Upper lobe of left lung (tissue), 6 donors: ENCODE measurements around the gene FCHO2. TPM values are rescaled to one million over a fixed set of nuclear protein-coding genes. Genes with fewer than 3 reads are reported as not detected.

Experiments used
- ATAC-seq, 2 donors: fragments of 200-7000 bp; cut with Tn5 transposase; one replicate each; pipeline ENCODE4 v1.9.1; 2022; ENCODE audit warnings: mild to moderate bottlenecking in 2 of 2, moderate library complexity in 2 of 2; ENCODE audit not compliant: low FRiP score in 2 of 2
- DNase-seq, 2 donors: peaks; one replicate each; pipeline ENCODE4 v3.0.0-alpha.2; 2019 to 2020
- H3K27ac ChIP-seq, 4 donors: fragments of 200-600 bp; sonication (generic); one replicate each; pipeline ENCODE4 v1.5.1; 2016 to 2019
- H3K27me3 ChIP-seq, 4 donors: fragments of 200-600 bp; sonication (generic); one replicate each; pipeline ENCODE4 v1.5.1; 2017 to 2019
- H3K36me3 ChIP-seq, 4 donors: fragments of 200-600 bp; sonication (generic); one replicate each; pipeline ENCODE4 v1.5.1; 2016 to 2019
- H3K4me1 ChIP-seq, 4 donors: fragments of 200-600 bp; sonication (generic); one replicate each; pipeline ENCODE4 v1.5.1; 2018 to 2019
- H3K4me3 ChIP-seq, 4 donors: fragments of 200-600 bp; sonication (generic); one replicate each; pipeline ENCODE4 v1.5.1; 2017 to 2019; ENCODE audit warnings: mild to moderate bottlenecking in 2 of 4, moderate library complexity in 1 of 4
- H3K9me3 ChIP-seq, 4 donors: fragments of 200-600 bp; sonication (generic); one replicate each; pipeline ENCODE4 v1.5.1; 2018 to 2019
- EP300 ChIP-seq, 4 donors: sonication (generic); formaldehyde crosslinking; IDR thresholded peaks; one replicate each; pipeline ENCODE4 v1.5.1; 2017; ENCODE audit warnings: antibody characterized with exemption in 4 of 4, control low read depth in 2 of 4
- POLR2A ChIP-seq, 4 donors: fragments of 450-650 bp; IDR thresholded peaks; one replicate each; pipeline ENCODE4 v1.5.1; 2016 to 2017; ENCODE audit warnings: antibody characterized with exemption in 4 of 4, mild to moderate bottlenecking in 2 of 4
- POLR2AphosphoS5 ChIP-seq, 2 donors: sonication (generic); formaldehyde crosslinking; IDR thresholded peaks; one replicate each; pipeline ENCODE4 v1.5.1; 2017; ENCODE audit warnings: antibody characterized with exemption in 2 of 2
- WGBS, 2 donors: methylation state at CpG; one replicate each; pipeline ENCODE4 v1.1.5; 2017 to 2018; 5-methylcytosine and 5-hydroxymethylcytosine counted together
- total RNA-seq, 6 donors: library from RNA; depleted of rRNA in 4 of 6; stranded (reverse); fragments of >200 nt in 4 of 6; gene quantifications; one replicate each; pipeline versions ENCODE4 v1.1.0 to v1.2.1, GENCODE V29; 2016 to 2021
- TF ChIP-seq, protein P1 (sequence below), 6 experiments: fragments of 450-650 bp in 4 of 6; fragments of 200-600 bp in 2 of 6; sonication (generic) in 2 of 6; IDR thresholded peaks; one replicate each; pipeline ENCODE4 v1.5.1; 2016 to 2019; ENCODE audit warnings: antibody characterized with exemption in 6 of 6
- donor health status: DM: no; HTN: no; CAD: no; lungs with moderate emphysema.
- donor health status: DM: no; HTN: yes; CAD: no; lungs with severe emphysema.

Gene FCHO2
- total RNA-seq, 6 donors from 2014 or later = 37.6 to 99.5 (median 79.7) TPM

DNA sequence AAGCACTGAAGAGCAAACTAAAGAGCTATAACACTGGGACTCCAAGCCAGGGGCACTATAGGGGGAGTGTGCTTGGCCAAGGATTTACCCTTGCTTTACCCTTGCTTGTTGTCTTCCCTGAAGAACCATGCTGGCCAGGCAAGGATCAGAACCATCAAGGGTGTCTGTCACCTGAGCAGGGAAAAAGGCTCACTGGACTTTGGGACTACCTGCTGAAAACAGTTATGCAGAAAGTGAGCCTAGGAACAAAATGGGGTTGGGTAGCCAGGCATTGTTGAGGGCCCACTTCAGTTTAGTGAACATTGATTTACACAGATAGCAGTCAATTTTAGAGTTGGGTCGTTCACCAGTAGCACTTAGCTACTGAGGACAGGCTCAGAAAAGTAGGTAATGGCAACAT, 156.5 kb downstream of the FCHO2 start:
- Histone ChIP-seq H3K36me3 (no peaks in the 10 kb centered on the region), H3K27me3 (no peaks in the 10 kb centered on the region), H3K27ac (no peak overlapping the region), H3K9me3 (peaks cover 0 to under 1% (median 0%) of the 10 kb centered on the region in 4 donors), H3K4me3 (no peak overlapping the region), H3K4me1 (no peaks in the 10 kb centered on the region)
- ATAC-seq = no peak
- TF ChIP-seq, protein P1, sequence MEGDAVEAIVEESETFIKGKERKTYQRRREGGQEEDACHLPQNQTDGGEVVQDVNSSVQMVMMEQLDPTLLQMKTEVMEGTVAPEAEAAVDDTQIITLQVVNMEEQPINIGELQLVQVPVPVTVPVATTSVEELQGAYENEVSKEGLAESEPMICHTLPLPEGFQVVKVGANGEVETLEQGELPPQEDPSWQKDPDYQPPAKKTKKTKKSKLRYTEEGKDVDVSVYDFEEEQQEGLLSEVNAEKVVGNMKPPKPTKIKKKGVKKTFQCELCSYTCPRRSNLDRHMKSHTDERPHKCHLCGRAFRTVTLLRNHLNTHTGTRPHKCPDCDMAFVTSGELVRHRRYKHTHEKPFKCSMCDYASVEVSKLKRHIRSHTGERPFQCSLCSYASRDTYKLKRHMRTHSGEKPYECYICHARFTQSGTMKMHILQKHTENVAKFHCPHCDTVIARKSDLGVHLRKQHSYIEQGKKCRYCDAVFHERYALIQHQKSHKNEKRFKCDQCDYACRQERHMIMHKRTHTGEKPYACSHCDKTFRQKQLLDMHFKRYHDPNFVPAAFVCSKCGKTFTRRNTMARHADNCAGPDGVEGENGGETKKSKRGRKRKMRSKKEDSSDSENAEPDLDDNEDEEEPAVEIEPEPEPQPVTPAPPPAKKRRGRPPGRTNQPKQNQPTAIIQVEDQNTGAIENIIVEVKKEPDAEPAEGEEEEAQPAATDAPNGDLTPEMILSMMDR (IDR thresholded peaks at IDR 0.05) = no peak
- TF ChIP-seq POLR2AphosphoS5 (IDR thresholded peaks at IDR 0.05) (no peak), POLR2A (IDR thresholded peaks at IDR 0.05) (no peak), EP300 (IDR thresholded peaks at IDR 0.05) (no peak)
- no peak for DNase-seq
- 65% methylated on average over 1 of the region's 1 CpG for WGBS, 2 donors

DNA sequence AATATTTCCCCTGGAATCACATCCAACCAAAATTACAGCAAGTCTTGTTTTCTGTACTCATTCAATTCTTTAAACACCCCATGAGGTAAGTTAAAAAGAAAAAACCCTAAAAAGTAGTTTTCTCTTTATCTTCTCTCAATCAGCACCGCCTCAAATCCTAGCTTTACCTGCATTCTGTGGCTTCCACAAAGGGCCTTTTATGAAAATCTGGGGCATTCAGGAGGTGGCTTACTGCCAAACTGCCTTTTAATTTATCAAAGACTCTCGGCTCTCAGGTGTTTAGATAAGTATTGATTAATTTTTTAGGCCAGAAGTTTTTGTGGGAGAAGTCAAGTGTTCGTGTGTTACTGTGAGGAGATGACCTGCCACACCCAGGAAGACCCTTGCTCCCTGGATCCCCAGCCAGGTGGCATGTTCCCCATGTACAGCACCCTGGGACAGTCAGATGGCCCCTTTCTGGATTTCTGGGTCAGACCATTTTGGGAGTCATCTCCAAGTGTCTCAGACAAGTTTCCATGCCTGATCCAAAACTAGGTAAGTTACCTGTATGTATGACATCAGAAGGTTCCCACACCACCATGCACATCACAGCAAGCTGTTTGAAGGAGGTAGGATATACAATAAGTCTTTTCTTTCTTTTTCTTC, 158.3 kb downstream of the FCHO2 start:
- DNase-seq (no peak), ATAC-seq (no peak)
- H3K36me3 ChIP-seq = no peaks in the 10 kb centered on the region
- WGBS, 2 donors = 59 to 62% methylated on average over 3 of the region's 3 CpGs
- peaks cover 0 to 4% (median 0%) of the 10 kb centered on the region in 4 donors for H3K9me3 ChIP-seq
- H3K4me3 ChIP-seq = no peak overlapping the region
- H3K4me1 ChIP-seq = no peaks in the 10 kb centered on the region
- no peaks in the 10 kb centered on the region for H3K27me3 ChIP-seq
- H3K27ac ChIP-seq = no peak overlapping the region
- TF ChIP-seq EP300 (IDR thresholded peaks at IDR 0.05) (no peak), POLR2A (IDR thresholded peaks at IDR 0.05) (no peak), POLR2AphosphoS5 (IDR thresholded peaks at IDR 0.05) (no peak)
- TF ChIP-seq, protein P1 (IDR thresholded peaks at IDR 0.05) = no peak

DNA sequence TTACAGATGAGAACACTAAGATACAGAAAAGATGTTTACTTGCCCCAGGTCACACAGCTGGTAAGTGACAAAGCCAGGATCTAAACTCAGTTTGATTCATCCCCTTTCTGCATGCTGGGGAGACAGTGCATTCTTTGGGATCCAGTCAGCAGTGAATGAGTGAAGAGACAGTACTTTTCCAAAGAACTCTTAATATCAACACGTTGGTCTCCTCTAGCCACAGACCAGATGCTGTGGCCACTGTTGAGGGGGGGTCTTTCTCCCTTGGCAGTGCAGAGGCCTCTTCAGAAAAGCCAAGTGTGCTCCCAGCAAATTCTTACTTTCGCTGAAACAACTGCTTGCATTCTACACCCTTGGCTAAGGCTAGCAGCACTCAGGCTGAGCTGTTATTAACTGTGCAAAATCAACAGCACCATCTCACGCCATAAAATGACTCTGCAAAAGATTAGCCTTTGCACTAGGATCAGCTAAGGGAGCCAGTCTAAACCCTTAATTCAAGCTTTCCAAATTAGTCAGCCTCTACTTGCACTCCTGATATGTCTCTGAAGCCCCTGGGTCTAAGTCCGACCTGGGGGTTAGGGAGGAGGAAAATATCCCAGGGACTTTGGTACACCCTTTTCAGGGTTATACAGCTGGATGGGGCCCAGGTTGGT, 159.7 kb downstream of the FCHO2 start:
- Histone ChIP-seq H3K4me3 (no peak overlapping the region), H3K27ac (no peak overlapping the region), H3K4me1 (peaks cover 3 to 10% (median 9%) of the 10 kb centered on the region in 4 donors), H3K27me3 (peaks cover 0 to 10% (median 3%) of the 10 kb centered on the region in 4 donors), H3K9me3 (peaks cover 0 to 4% (median 0%) of the 10 kb centered on the region in 4 donors), H3K36me3 (no peaks in the 10 kb centered on the region)
- WGBS, 2 donors = 55 to 65% methylated on average over 4 of the region's 4 CpGs
- TF ChIP-seq POLR2A (IDR thresholded peaks at IDR 0.05) (no peak), POLR2AphosphoS5 (IDR thresholded peaks at IDR 0.05) (no peak), EP300 (IDR thresholded peaks at IDR 0.05) (no peak)
- TF ChIP-seq, protein P1 (IDR thresholded peaks at IDR 0.05) = no peak
- ATAC-seq (no peak), DNase-seq (no peak)

DNA sequence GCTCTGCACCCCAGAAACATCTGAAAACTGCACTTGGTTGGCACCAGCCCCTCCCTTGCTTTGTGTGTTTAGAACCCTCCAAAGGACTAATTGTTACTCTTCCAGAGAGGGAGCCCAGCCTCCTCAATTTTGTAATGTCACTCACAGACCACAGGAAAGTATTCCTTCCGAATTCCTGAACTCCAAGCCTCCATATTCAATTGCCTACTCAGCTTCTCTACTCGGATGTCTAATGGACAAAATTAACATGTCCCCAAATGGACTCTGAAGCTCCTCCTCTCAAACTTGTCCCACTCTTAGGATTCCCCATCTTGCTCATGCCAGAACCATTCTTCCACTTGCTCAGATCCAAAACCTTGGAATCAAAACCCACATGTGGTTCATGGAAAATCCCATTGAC, 160.7 kb downstream of the FCHO2 start:
- H3K4me3 ChIP-seq = no peak overlapping the region
- no peak for TF ChIP-seq POLR2A (IDR thresholded peaks at IDR 0.05)
- TF ChIP-seq, protein P1 (IDR thresholded peaks at IDR 0.05) = no peak
- TF ChIP-seq EP300 (IDR thresholded peaks at IDR 0.05) = no peak
- TF ChIP-seq POLR2AphosphoS5 (IDR thresholded peaks at IDR 0.05) = no peak
- H3K27ac ChIP-seq = no peak overlapping the region
- DNase-seq (no peak), ATAC-seq (no peak)
- peaks cover 7 to 20% (median 15%) of the 10 kb centered on the region in 4 donors for H3K4me1 ChIP-seq
- peaks cover 0 to 14% (median 5%) of the 10 kb centered on the region in 4 donors for H3K27me3 ChIP-seq
- H3K9me3 ChIP-seq = peaks cover 0 to 4% (median 0%) of the 10 kb centered on the region in 4 donors
- 86 to 94% methylated on average over 2 of the region's 2 CpGs for WGBS, 2 donors
- no peaks in the 10 kb centered on the region for H3K36me3 ChIP-seq
